Activated T-cell treated with anti-CD3 and anti-CD28 coated beads for 1 hour (primary cell): ENCODE data around the gene TLNRD1.

ENCODE experiments used
- DNase-seq: peaks from one replicate; pipeline ENCODE4 v3.0.0-alpha.2; 2020; ENCODE audit warnings: low read depth

The TLNRD1 gene

GRCh38 chr15:80977627-80978036 is 23.1 kb upstream of the TLNRD1 start:
- peak; percentile 28 for DNase-seq

- DNase-seq: no peak
Measured at GRCh38 chr15:80978685-80979329, 21.9 kb upstream of the TLNRD1 start.

- no peak for DNase-seq
Measured at GRCh38 chr15:80979538-80980200, 21.1 kb upstream of the TLNRD1 start.

DNA sequence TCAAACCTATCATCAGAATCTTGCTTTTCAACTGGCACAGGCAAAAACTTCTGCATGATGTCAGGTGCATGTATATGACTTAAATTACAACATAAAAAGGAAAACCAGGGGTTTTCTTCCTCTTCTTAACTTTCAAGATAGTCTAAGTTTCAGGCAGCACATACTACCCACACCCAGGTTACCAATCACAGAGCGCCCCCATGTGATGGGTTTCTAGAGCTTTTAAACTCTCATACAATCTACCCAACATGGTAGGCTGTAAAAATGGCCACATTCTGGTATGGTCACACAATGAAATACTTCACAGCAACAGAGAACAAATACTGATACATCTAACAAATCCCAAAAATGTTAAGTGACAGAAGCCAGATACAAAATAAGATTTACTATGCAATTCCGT is 18.5 kb upstream of the TLNRD1 start:
- DNase-seq: no peak

DNA sequence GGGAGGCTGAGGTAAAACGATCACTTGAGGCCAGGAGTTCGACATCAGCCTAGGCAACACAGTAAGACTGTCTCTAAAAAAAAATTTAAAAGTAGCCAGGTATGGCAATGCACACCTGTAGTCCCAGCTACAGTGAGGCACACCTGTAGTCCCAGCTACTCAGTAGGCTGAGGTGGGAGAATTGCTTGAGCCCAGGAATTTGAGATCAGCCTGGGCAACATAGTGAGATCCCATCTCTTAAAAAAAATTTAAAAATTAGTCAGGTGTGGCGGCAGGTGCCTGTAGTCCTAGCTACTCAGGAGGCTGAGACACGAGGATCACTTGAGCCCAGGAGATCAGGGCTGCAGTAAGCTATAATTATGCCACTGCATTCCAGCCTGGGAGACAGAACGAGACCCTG is 17.9 kb upstream of the TLNRD1 start:
- no peak for DNase-seq

GRCh38 chr15:80984856-80985255 is 15.9 kb upstream of the TLNRD1 start:
- no peak for DNase-seq

DNA sequence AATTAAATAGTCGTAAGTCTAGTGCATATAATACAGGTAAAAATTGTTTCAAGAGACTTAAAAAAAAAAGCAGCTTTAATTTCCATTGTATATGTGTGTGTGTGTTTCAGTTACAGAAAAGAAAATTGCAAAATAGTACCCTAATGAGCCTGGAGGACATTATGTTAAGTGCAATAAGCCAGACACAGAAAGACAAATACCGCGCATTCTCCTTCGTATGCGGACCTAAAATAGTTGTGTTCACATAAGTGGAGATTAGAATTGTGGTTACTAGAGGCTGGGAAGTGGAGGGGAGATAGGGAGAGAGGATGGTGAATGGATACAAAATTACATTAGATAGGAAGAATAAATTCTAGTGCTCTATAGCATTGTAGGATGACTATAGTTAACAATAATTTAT is 14.7 kb upstream of the TLNRD1 start:
- no peak for DNase-seq

DNA sequence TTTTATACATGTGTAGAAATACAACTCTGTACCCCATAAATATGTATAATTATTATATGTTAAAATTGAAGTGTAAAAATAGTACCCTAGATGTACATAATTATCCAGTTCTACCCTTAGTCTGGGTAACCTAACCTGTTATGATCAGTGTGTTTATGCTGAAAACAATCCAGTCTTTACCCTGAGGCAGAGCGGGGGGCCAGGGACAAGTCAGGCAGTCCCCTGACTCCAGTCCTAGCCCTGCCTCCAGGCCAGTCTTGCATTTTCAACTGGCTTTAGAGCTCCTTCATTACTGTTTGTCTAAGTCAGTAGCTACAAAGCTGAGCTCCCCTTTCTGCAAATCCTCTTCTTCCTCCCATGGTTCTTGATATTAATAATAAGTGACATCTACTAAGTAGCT is 14.2 kb upstream of the TLNRD1 start:
- no peak for DNase-seq

DNA sequence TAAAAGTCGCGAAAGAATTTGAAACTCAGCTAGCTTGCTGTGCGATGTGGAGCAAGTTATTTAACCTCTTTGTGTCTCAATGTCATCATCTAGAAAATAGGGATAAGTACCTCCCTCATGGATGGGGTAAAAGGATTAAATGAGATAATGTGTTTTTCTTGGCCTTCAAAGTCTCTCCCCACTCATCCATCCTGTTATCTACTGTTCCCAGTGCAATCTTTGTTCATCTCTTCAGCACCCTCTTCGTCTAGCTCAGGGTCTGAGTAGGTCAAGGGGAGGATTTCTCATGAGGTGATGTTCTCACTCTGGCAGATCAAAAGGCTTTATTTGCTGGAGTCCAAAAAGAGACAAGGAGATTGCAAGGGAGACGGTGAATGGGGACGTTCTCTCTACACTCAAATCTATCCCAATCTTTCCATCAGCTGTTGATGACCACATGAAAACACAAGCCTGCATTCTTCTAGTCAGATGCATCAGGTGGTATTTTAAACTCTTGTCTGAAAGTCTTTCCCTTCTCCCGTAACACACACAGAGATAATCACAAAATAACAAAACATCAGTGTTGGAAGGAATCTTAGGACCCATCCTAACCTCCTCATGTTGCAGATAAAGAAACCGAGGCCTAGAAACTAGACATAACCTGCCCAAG is 12.5 kb upstream of the TLNRD1 start:
- DNase-seq: no peak

- DNase-seq: no peak
Measured at GRCh38 chr15:80989081-80989517, 11.6 kb upstream of the TLNRD1 start.

DNA sequence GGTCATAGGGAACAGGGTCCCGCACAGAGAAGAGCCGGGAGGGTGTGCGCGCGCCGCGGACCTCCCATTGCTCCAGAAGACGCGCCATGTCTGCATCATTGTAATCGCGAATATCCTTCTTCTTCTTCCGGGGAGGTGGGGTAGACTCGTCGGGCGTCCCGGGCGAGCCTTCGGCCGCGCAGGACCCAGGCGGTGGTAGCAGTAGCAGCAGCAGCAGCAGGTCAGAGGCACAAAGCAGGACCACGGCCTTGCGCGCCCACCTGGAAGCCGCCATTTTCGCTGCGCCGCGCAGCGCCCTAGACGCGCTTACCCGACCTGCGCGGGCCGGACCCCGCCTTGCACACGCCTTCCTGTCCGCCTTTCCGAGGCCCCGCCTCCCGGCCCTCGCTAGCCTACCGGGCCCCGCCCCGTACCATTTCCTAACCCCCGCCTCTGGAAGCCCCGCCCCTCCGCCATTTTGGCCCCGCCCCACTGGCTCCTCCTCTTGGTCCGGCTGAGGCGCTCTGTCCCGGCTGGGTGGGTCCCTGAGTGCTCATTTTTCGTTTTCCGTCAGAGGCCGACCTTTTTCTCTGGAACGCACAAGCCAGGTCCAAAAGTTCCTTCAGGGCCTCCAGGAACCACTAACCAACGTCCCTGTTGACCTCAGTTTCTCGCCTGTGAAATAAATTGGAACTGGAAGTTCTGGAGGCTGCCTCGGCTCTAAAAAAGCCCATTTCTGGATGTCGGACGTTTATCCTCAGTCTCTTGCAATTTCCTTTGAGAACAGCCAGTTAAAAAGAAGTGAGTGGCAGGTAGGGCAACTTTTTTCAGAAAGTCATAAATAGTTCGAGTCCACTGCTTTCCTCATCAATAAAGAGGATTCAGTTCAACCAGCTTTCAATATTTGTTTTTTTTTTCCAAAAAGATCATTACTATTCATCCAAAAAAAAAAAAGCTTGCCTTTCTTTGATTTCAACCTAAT is 10.9 kb upstream of the TLNRD1 start, which contains the start of gene MESD:
MESD (minus strand) TSS at position 302 of the 961 bp plus-strand sequence; CDS start at position 274, 28 bp downstream.
- peak; percentile 98 for DNase-seq

DNA sequence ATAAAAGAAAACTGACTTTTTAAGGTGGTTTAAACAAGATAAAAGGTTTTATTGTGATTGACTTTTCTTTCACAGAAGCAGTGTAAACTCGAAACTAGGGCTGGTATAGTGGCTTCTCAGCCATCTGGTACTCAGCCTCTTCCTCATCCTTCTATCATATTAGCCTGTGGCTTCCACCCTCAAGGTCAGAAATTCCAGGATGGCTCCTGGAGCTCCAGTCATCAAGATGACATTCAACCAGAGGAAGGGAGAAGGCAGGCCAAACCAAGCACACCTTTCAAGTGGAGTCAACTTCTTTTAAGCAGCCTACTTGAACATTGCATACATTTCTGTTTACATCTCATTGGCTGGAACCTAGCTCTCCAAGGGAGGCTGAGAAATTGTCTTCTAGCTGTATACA is 9.8 kb upstream of the TLNRD1 start:
- DNase-seq: no peak

GRCh38 chr15:80991421-80991820 is 9.3 kb upstream of the TLNRD1 start:
- DNase-seq: no peak

- no peak for DNase-seq
Measured at GRCh38 chr15:80992006-80992405, 8.7 kb upstream of the TLNRD1 start.

- no peak for DNase-seq
Measured at GRCh38 chr15:80992441-80992840, 8.3 kb upstream of the TLNRD1 start.

- no peak for DNase-seq
Measured at GRCh38 chr15:80996247-80996646, 4.5 kb upstream of the TLNRD1 start.

GRCh38 chr15:80997692-80998091 is 3.0 kb upstream of the TLNRD1 start:
- no peak for DNase-seq

- no peak for DNase-seq
Measured at GRCh38 chr15:80998251-80998650, 2.5 kb upstream of the TLNRD1 start.

- no peak for DNase-seq
Measured at GRCh38 chr15:80999623-81000036, 1.1 kb upstream of the TLNRD1 start.

GRCh38 chr15:81000144-81000623 is 539 bp upstream of the TLNRD1 start:
- DNase-seq: no peak

DNA sequence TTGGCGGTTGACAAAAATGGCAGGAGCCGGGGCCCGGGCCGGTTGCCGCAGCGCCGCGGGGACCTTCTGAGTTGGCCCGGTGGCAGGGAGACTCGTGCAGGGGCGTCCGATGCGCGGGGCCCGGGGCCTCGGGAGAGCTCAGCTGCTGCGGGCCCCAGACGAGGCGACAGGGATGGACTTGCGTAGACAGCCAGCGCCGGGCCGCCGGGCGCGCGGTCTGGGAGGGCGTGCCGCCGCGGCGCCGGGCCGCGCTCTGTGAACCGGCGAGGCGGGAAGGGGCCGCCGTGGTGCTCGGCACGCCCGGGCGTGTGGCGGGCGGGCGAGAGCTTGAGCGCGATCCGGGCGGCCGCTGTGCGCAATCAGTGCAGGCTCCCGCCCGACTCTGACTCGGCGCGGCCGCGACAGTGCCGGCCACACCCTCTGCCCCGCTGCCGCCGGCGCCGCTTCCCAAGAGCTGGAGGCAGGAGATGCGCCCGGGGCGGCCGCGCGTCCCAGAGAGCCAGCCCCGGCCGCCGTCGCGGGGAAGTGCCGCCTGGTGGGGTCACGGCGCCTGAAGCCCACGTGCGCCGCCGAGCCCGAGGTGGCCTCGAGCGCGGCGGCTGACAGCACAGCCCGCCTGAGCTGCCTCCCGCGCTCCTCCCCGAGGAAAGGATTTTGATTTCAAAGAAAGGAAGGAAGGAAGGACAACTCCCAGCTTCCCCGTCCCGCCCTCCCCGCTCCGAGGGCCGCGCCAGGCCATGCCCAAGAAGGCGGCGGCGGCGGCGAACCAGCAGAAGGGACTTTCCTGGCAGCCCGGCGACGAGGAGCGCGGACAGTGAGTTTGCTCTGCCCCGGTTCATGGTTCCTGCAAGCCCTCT is 657 bp downstream of the TLNRD1 start:
- DNase-seq: peak; percentile 28
